ENCODE results near the gene SAMD1. TPM values are rescaled to one million over a fixed set of nuclear protein-coding genes. Genes with fewer than 3 reads are reported as not detected.
A peak's percentile ranks its signal among the peaks of the same experiment; 100 is the strongest.

Gene SAMD1
- total RNA-seq, 1 donor = 40.4 TPM

DNA sequence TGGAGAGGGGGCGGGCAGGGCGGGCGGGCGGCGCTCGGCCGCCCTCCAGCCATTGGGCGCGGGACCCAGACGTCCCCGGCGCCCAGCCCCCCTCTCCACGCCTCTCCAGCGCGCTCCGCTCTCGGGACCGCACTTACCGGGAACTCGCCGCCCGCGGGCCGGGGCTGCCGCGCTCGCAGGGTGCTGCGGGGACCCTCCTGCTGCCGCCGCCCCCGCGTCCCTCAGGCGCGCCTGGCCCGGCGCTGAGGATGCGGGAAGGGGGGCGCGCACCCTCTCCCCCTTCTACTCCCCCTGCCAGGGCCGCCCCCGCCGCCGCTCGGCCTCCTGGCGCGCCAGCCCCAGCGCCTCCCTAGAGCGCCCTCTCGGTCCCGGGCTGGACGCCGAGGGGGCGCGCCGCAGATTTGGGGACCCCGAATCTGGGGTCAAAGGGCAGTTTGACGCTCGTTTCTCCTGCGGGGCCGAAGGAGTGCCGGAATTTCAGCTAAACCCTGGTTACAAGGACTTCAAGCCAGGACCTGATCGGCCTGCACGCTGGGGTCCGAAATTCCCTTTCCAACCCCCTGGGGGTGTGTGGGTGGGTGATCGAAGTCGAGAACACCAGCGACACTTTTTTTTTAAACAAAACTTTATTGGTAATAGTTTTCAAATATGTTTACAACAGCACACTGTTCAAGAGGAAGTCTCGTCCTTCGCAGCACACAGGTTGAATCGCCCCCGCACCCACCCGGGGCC is 696 bp upstream of the SAMD1 start:
- DNase-seq (ENCODE audit: low read depth) = peak; percentile 60
- TF ChIP-seq, protein P1, sequence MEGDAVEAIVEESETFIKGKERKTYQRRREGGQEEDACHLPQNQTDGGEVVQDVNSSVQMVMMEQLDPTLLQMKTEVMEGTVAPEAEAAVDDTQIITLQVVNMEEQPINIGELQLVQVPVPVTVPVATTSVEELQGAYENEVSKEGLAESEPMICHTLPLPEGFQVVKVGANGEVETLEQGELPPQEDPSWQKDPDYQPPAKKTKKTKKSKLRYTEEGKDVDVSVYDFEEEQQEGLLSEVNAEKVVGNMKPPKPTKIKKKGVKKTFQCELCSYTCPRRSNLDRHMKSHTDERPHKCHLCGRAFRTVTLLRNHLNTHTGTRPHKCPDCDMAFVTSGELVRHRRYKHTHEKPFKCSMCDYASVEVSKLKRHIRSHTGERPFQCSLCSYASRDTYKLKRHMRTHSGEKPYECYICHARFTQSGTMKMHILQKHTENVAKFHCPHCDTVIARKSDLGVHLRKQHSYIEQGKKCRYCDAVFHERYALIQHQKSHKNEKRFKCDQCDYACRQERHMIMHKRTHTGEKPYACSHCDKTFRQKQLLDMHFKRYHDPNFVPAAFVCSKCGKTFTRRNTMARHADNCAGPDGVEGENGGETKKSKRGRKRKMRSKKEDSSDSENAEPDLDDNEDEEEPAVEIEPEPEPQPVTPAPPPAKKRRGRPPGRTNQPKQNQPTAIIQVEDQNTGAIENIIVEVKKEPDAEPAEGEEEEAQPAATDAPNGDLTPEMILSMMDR (IDR thresholded peaks at IDR 0.05; ENCODE audit: insufficient read depth, low read length) = peak; percentile 29

GRCh38 chr19:14089662-14090508 is 666 bp downstream of the SAMD1 start:
- DNase-seq (ENCODE audit: low read depth) = peak; percentile 57
- TF ChIP-seq, protein P1 (IDR thresholded peaks at IDR 0.05; ENCODE audit: insufficient read depth, low read length) = peak; percentile 5
- peak overlapping the region; percentile 68 for H3K4me3 ChIP-seq (ENCODE audit: low read depth, low read length)

More for the DNA sequence above, 696 bp upstream of the SAMD1 start:
- H3K4me3 ChIP-seq (ENCODE audit: low read depth, low read length) = peak overlapping the region; percentile 80

- TF ChIP-seq, protein P1 (IDR thresholded peaks at IDR 0.05; ENCODE audit: insufficient read depth, low read length) = peak; percentile 30
- peak; percentile 39 for DNase-seq (ENCODE audit: low read depth)
Measured at GRCh38 chr19:14089412-14089661, 1.2 kb downstream of the SAMD1 start.

GRCh38 chr19:14088634-14089411 is 1.7 kb downstream of the SAMD1 start:
- peak overlapping the region; percentile 68 for H3K4me3 ChIP-seq (ENCODE audit: low read depth, low read length)
- TF ChIP-seq, protein P1 (IDR thresholded peaks at IDR 0.05; ENCODE audit: insufficient read depth, low read length) = no peak
- no peak for DNase-seq (ENCODE audit: low read depth)

More at GRCh38 chr19:14089412-14089661, 1.2 kb downstream of the SAMD1 start:
- H3K4me3 ChIP-seq (ENCODE audit: low read depth, low read length) = peak overlapping the region; percentile 68

GRCh38 chr19:14086098-14086497 is 4.5 kb downstream of the SAMD1 start:
- H3K4me3 ChIP-seq (ENCODE audit: low read depth, low read length) = no peak overlapping the region
- no peak for DNase-seq (ENCODE audit: low read depth)
- TF ChIP-seq, protein P1 (IDR thresholded peaks at IDR 0.05; ENCODE audit: insufficient read depth, low read length) = no peak

GRCh38 chr19:14085309-14085995 is 5.1 kb downstream of the SAMD1 start, which contains the start of gene C19orf67:
Gene C19orf67 (minus strand): TSS chr19:14085783. CDS start chr19:14085627, 156 bp downstream.
- DNase-seq (ENCODE audit: low read depth) = no peak
- no peak within 1 kb of the TSS for H3K4me3 ChIP-seq (ENCODE audit: low read depth, low read length)
- TF ChIP-seq, protein P1 (IDR thresholded peaks at IDR 0.05; ENCODE audit: insufficient read depth, low read length) = no peak
